ENCODE results near the gene UBE4A. TPM values are rescaled to one million over a fixed set of nuclear protein-coding genes. Genes with fewer than 3 reads are reported as not detected.

UBE4A gene
- total RNA-seq, 1 donor from 2014 or later = 32.0 TPM

- no peak overlapping the region for H3K4me3 Mint-ChIP-seq (ENCODE audit: unreplicated experiment)
- peaks cover 2% of the 10 kb centered on the region for H3K4me1 Mint-ChIP-seq (ENCODE audit: unreplicated experiment)
- no peak for DNase-seq (ENCODE audit: low spot score)
- no peak for TF ChIP-seq CTCF (IDR thresholded peaks at IDR 0.05; ENCODE audit: unreplicated experiment)
- no peaks in the 10 kb centered on the region for H3K36me3 Mint-ChIP-seq (ENCODE audit: low read depth, unreplicated experiment)
- no peaks in the 10 kb centered on the region for H3K9me3 Mint-ChIP-seq (ENCODE audit: unreplicated experiment)
- no peak overlapping the region for H3K27ac Mint-ChIP-seq (ENCODE audit: unreplicated experiment)
- H3K27me3 Mint-ChIP-seq (ENCODE audit: unreplicated experiment) = peaks cover 5% of the 10 kb centered on the region
These were observed 18.1 kb upstream of the UBE4A start for GRCh38 chr11:118341261-118341660.

- Mint-ChIP-seq H3K4me3 (ENCODE audit: unreplicated experiment) (no peak overlapping the region), H3K9me3 (ENCODE audit: unreplicated experiment) (no peaks in the 10 kb centered on the region), H3K4me1 (ENCODE audit: unreplicated experiment) (peaks cover 2% of the 10 kb centered on the region), H3K36me3 (ENCODE audit: low read depth, unreplicated experiment) (no peaks in the 10 kb centered on the region), H3K27ac (ENCODE audit: unreplicated experiment) (no peak overlapping the region), H3K27me3 (ENCODE audit: unreplicated experiment) (peaks cover 5% of the 10 kb centered on the region)
- TF ChIP-seq CTCF (IDR thresholded peaks at IDR 0.05; ENCODE audit: unreplicated experiment) = no peak
- no peak for DNase-seq (ENCODE audit: low spot score)
These were observed 17.4 kb upstream of the UBE4A start for GRCh38 chr11:118341815-118342489.

GRCh38 chr11:118342503-118343161, 16.8 kb upstream of the UBE4A start, which contains the start of gene CD3D:
Gene CD3D, minus strand, starts transcription at chr11:118342705. Its CDS starts 98 bp downstream, at chr11:118342607.
- no peak for DNase-seq (ENCODE audit: low spot score)
- no peak for TF ChIP-seq CTCF (IDR thresholded peaks at IDR 0.05; ENCODE audit: unreplicated experiment)
- Mint-ChIP-seq H3K27me3 (ENCODE audit: unreplicated experiment) (peaks cover 5% of the 10 kb centered on the region), H3K9me3 (ENCODE audit: unreplicated experiment) (no peaks in the 10 kb centered on the region), H3K4me1 (ENCODE audit: unreplicated experiment) (peaks cover 2% of the 10 kb centered on the region), H3K27ac (ENCODE audit: unreplicated experiment) (no peak within 1 kb of the TSS), H3K36me3 (ENCODE audit: low read depth, unreplicated experiment) (no peaks in the 10 kb centered on the region), H3K4me3 (ENCODE audit: unreplicated experiment) (no peak within 1 kb of the TSS)

- TF ChIP-seq CTCF (IDR thresholded peaks at IDR 0.05; ENCODE audit: unreplicated experiment) = no peak
- H3K27ac Mint-ChIP-seq (ENCODE audit: unreplicated experiment) = no peak overlapping the region
- peaks cover 2% of the 10 kb centered on the region for H3K4me1 Mint-ChIP-seq (ENCODE audit: unreplicated experiment)
- DNase-seq (ENCODE audit: low spot score) = no peak
- no peak overlapping the region for H3K4me3 Mint-ChIP-seq (ENCODE audit: unreplicated experiment)
- H3K9me3 Mint-ChIP-seq (ENCODE audit: unreplicated experiment) = no peaks in the 10 kb centered on the region
- no peaks in the 10 kb centered on the region for H3K36me3 Mint-ChIP-seq (ENCODE audit: low read depth, unreplicated experiment)
- H3K27me3 Mint-ChIP-seq (ENCODE audit: unreplicated experiment) = peaks cover 5% of the 10 kb centered on the region
These were observed 16.2 kb upstream of the UBE4A start for GRCh38 chr11:118343248-118343647.

- Mint-ChIP-seq H3K27ac (ENCODE audit: unreplicated experiment) (no peak within 1 kb of the TSS), H3K36me3 (ENCODE audit: low read depth, unreplicated experiment) (no peaks in the 10 kb centered on the region), H3K27me3 (ENCODE audit: unreplicated experiment) (peaks cover 5% of the 10 kb centered on the region), H3K9me3 (ENCODE audit: unreplicated experiment) (no peaks in the 10 kb centered on the region), H3K4me1 (ENCODE audit: unreplicated experiment) (no peaks in the 10 kb centered on the region), H3K4me3 (ENCODE audit: unreplicated experiment) (no peak within 1 kb of the TSS)
- DNase-seq (ENCODE audit: low spot score) = no peak
- no peak for TF ChIP-seq CTCF (IDR thresholded peaks at IDR 0.05; ENCODE audit: unreplicated experiment)
These were observed 15.4 kb upstream of the UBE4A start, which contains the start of gene CD3G for GRCh38 chr11:118343981-118344515. Gene CD3G, plus strand, starts transcription at chr11:118344344. Its CDS starts 80 bp downstream, at chr11:118344424.

Measured in endothelial cell (in vitro differentiated cells).